HEK293 (cell line): ENCODE data around the gene RNH1.

ENCODE experiments used
- ZNF146 ChIP-seq: fragments of 450-650 bp; formaldehyde crosslinking; IDR thresholded peaks from 2 replicates; pipeline ENCODE4 v1.5.1; 2016; ENCODE audit warnings: missing biosample characterization, missing genetic modification characterization
- ZNF292 ChIP-seq: fragments of 450-650 bp; formaldehyde crosslinking; IDR thresholded peaks from 2 replicates; pipeline ENCODE4 v1.5.1; 2016; ENCODE audit warnings: low read depth, missing biosample characterization, missing genetic modification characterization, borderline replicate concordance
- ZNF600 ChIP-seq: fragments of 450-650 bp; formaldehyde crosslinking; IDR thresholded peaks from 2 replicates; pipeline ENCODE4 v1.5.1; 2016; ENCODE audit warnings: missing biosample characterization, missing genetic modification characterization
- ZNF791 ChIP-seq: fragments of 450-650 bp; formaldehyde crosslinking; IDR thresholded peaks from 2 replicates; pipeline ENCODE4 v1.5.1; 2016; ENCODE audit warnings: missing biosample characterization, missing genetic modification characterization
- TF ChIP-seq, protein P1 (sequence below): IDR thresholded peaks from 2 replicates; pipeline ENCODE4 v1.6.1; 2011; ENCODE audit warnings: mild to moderate bottlenecking, low read depth, low read length, borderline replicate concordance
- TF ChIP-seq, protein P2 (sequence below): fragments of 450-650 bp; formaldehyde crosslinking; IDR thresholded peaks from 2 replicates; pipeline ENCODE4 v1.5.1; 2016; ENCODE audit warnings: missing biosample characterization, missing genetic modification characterization

DNA sequence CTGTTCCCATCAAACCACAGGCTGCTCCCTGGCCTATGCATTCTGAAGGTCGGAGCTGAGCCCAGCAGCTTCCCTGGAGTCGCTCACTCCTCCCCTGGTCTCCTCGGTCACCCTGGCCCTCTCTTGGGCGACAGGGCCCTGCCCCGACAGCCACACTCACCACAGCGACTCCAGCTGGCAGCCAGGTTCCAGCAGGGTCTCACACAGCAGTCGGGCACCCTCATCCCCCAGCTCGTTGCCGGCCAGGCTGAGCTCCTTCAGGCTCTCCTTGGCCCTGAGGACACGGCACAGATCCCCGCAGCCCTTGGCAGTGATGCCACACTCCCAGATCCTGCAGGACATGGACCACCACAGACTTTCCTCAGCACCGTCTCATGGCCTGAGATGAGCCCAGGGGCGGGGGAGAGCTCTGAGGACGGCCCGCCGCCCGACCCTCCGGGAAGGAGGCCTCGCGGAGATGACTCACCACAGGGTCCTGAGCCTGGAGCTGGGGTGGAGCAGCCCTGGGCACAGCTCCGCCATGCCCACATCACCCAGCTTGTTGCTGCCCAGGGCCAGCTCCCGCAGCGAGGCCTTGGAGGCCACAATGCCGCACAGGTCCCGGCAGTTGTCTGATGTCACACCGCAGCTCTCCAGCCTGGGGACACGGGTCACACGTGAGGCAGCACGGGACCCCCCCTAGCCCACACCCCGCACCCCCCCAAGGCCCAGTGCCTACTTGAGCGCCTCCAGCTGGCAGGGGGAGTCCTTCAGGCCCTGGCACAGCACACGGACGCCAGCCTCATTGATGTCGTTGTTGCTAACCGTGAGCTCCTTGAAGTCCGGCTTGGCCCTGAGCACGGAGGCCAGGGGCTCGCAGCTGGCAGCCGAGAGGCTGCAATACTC, 8.5 kb downstream of the RNH1 start:
- TF ChIP-seq, protein P1, sequence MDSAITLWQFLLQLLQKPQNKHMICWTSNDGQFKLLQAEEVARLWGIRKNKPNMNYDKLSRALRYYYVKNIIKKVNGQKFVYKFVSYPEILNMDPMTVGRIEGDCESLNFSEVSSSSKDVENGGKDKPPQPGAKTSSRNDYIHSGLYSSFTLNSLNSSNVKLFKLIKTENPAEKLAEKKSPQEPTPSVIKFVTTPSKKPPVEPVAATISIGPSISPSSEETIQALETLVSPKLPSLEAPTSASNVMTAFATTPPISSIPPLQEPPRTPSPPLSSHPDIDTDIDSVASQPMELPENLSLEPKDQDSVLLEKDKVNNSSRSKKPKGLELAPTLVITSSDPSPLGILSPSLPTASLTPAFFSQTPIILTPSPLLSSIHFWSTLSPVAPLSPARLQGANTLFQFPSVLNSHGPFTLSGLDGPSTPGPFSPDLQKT: no peak
- TF ChIP-seq, protein P2, sequence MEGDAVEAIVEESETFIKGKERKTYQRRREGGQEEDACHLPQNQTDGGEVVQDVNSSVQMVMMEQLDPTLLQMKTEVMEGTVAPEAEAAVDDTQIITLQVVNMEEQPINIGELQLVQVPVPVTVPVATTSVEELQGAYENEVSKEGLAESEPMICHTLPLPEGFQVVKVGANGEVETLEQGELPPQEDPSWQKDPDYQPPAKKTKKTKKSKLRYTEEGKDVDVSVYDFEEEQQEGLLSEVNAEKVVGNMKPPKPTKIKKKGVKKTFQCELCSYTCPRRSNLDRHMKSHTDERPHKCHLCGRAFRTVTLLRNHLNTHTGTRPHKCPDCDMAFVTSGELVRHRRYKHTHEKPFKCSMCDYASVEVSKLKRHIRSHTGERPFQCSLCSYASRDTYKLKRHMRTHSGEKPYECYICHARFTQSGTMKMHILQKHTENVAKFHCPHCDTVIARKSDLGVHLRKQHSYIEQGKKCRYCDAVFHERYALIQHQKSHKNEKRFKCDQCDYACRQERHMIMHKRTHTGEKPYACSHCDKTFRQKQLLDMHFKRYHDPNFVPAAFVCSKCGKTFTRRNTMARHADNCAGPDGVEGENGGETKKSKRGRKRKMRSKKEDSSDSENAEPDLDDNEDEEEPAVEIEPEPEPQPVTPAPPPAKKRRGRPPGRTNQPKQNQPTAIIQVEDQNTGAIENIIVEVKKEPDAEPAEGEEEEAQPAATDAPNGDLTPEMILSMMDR (tag by site-specific recombination): no peak
- TF ChIP-seq ZNF791 (tag by site-specific recombination) (no peak), ZNF292 (no peak), ZNF146 (tag by site-specific recombination) (no peak), ZNF600 (no peak)
